HG02642 (cell line): ENCODE data around the gene ZDHHC11.
"Not testable (repeated sequence)": the region's sequence is repeated elsewhere in the genome, so short reads cannot be mapped to it uniquely, and the experiment has no call there.

Experiments
- ATAC-seq: cut with Tn5 transposase; IDR thresholded peaks from one replicate; pipeline ENCODE4 v1.9.1; 2021; ENCODE audit warnings: mild to moderate bottlenecking; ENCODE audit not compliant: unreplicated experiment, poor library complexity

The ZDHHC11 gene

DNA sequence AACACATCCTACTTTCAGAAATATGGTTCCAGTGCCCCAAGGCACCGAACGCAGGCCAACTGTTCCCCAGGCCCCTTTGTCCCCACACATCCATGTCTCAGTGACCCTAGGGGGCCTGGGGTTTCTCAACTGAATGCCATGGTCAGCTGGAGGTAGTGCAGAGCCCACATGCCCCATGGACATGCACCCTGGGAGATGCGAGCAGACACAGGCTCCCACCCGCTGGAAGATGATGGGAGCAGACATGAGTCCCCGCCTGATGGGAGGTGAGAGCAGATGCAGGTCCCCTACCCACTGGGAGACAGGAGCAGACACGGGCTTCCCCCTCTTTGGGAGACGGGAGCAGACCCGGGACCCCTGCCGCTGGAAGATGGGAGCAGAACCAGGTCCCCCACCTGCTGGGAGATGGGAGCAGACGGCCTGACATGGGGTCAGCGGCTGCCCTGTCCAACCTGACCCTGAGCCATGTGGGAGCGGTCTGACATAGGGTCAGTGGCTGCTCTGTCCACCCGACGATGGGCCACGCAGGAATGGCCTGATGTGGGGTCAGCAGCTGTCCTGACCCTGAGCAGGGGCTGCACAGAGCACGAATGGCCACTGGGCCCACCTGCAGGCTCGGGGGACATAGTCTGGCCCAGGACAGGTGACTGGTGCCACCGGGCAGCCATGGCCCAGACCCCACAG lies 84.7 kb downstream of the ZDHHC11 start:
- no peak for ATAC-seq

DNA sequence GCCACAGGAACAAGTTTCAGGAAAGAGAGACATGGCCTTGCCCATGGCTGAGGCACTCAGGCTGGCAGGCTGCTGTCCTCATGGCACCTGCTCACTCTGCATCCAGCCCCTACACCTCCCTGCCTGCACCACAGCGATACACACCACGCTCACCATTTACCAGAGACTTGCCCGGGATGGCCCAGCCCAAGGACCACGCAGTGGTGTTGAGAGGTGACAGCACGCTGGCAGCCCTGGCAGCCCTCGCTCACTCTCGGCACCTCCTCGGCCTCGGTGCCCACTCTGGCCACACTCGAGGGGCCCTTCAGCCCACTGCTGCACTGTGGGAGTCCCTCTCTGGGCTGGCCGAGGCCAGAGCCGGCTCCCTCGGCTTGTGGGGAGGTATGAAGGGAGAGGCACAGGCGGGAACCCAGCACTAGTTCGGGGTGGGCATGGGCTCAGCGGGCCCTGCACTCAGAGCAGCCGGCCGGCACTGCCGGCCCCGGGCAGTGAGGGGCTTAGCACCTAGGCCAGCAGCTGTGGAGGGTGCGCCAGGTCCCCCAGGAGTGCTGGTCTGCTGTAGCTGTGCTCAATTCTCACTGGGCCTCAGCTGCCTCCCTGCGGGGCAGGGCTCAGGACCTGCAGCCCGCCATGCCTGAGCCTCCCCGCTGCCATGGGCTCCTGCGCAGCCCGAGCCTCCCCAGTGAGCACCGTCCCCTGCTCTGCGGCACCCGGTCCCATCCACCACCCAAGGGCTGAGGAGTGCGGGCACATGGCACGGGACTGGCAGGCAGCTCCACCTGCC lies 86.6 kb downstream of the ZDHHC11 start:
- no peak for ATAC-seq

- ATAC-seq = no peak
Observed at GRCh38 chr5:763397-763796, 87.4 kb downstream of the ZDHHC11 start.

DNA sequence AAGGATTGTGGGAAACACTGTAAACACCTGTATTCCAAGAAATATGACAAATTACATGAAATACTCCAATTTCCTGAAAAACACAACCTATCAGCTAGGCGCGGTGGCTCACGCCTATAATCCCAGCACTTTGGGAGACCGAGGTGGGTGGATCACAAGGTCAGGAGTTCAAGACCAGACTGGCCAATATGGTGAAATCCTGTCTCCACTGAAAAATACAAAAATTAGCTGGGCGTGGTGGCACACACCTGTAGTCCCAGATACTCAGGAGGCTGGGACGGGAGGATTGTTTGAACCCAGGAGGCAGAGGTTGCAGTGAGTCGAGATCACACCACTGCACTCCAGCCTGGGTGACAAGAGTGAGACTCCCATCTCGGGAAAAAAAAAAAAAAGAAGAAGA lies 87.8 kb downstream of the ZDHHC11 start:
- not testable (repeated sequence) for ATAC-seq

- no peak for ATAC-seq
Observed at GRCh38 chr5:761854-762710, 88.7 kb downstream of the ZDHHC11 start.

- ATAC-seq = no peak
Observed at GRCh38 chr5:761059-761771, 89.6 kb downstream of the ZDHHC11 start.

DNA sequence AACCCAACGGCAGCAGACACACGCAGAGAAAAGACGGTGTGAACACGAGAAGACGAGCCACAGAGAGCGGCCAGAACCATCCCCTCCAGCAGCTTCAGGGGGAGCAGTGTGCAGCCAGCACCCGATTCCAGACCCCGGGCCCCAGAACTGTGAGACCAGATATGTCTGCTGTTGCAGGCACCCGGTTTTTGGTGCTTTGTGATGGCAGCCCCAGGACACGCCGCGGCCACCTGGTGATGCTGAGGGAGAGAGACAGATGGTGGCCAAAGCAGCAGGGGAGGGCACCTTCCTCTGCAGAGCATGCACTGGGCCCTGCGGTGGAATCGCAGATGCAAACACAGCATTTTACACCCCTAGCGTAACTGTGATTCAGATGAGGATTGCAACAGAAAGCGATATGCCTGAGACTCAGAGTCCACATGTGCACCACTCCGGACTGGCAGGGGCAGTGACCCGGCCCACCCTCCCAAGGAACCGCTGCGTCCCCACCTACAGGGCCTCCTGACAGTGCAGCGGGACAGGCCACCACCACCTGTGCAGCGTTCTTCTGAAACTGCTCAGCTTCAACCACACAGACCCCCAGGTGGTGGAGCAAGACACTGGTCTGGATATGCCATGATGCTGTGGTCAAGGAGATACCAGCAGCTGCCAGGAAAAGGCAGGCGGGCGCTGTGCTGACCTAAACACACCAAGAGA lies 90.3 kb downstream of the ZDHHC11 start:
- no peak for ATAC-seq

DNA sequence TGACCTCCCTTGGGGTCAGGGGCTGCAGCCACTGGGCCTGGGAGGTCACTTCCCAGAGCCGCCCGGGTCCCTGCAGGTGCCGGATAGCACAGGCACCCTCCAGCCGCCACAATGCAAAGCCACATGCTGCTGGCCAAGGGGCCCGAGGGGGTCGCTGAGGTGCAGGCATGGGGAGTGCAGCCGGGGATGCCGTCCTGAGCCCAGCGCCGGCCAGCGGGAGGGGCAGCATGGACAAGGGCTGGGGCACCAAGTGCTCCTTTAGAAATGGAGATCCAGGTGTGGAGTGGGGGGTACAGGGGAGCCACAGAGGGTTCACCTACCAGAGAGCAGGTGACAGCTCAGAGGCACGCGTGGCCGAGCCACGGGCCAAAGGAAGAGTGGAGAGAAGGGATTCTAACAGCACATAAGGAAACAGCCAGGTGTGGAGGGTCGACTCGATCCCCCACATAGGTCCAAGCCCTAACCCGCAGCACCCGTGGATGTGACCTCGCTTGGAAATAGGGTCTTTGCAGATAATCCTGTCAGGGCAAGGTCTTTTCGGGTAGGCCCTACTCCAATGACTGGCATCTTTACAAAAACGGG lies 90.9 kb downstream of the ZDHHC11 start:
- ATAC-seq = no peak

DNA sequence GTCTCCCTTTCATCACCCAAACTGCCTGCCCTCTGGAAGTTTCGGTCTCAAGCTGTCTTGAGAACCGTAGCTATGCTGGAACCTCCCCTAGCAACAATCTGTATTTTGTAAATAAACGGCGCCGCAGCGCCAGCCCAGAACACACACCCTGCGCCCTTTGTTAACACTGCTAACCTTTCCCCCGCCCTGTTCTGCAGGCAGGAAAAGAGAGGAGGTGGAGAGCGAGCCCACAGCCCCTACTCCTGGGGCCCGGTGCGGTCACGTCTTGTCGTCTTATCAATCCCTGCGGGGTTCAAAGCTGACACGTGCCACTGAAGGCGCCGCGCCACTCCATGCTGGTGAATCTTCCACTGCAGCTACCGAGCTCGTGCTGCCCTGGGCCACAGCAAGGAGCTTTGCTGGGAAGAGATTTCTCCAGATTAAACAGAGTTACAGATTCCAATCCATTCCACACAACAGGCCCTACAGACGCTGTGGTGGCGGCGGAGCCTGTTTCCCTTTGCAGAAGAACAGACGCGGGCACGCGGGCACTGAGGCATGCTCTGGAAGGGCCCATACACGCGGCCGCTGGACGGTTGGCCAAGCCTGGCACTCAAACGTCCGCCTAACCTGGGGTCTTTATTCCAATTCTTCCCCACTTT lies 91.6 kb downstream of the ZDHHC11 start:
- no peak for ATAC-seq

GRCh38 chr5:758698-759053 lies 92.1 kb downstream of the ZDHHC11 start:
- ATAC-seq = no peak

- no peak for ATAC-seq
Observed at GRCh38 chr5:757931-758697, 92.7 kb downstream of the ZDHHC11 start.

DNA sequence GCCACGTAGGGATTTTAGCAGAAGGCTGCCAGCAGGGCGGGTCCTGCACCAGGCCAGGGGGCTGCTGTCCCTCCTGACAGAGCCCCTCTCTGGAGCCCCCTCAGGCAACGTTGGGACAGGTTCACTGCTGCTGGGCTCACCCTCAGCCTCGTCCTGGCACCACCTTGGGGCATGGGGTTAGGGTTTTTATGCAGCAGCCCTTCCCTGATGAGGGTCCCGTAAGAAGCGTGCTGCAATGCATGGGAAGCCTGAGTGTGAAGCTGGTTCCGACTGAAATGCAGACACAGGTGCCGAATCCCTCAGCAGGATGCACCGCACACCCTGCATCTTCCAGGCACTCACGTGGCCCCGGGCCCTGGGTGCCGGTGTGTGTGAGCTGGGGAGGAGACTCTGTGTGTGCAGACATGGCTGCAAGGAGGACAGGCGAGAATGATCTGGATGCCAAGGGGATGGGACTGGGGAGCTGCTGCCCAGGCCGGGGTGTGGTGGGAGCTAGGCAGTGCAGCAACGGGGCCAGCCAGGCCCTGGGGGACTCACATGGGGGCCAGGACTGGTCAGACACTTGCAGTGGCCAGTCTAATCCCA lies 93.3 kb downstream of the ZDHHC11 start:
- ATAC-seq = no peak

GRCh38 chr5:756865-757345 lies 93.9 kb downstream of the ZDHHC11 start:
- no peak for ATAC-seq

DNA sequence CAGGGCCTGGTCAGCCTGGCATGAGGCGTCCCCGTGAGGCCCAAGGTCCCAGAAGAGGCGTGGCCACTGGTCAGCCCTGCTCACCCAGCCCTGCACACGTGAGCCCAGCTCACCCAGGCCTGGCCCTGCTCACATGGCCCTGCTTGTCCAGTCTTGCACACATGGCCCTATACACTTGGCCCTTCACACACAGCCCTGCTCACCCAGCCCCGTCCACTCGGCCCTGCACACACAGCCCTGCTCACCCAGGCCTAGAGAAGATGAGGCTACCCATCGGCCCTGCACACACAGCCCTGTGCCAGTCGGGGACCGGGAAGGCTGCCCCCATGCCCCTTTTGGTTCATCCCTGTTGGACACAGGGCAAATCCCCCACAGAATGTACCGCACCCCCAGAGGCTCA lies 94.6 kb downstream of the ZDHHC11 start:
- no peak for ATAC-seq

DNA sequence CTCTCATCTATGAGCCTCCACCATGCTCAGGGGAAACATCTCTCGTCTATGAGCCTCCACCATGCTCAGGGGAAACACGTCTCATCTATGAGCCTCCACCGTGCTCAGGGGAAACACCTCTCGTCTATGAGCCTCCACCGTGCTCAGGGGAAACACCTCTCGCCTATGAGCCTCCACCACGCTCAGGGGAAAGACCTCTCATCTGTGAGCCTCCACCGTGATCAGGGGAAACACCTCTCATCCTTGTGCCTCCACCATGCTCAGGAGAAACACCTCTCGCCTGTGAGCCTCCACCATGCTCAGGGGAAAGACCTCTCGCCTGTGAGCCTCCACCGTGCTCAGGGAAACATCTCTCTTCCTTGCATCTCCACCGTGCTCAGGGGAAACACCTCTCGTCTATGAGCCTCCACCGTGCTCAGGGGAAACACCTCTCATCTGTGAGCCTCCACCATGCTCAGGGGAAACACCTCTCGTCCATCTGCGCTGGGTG lies 96.6 kb downstream of the ZDHHC11 start:
- not testable (repeated sequence) for ATAC-seq

DNA sequence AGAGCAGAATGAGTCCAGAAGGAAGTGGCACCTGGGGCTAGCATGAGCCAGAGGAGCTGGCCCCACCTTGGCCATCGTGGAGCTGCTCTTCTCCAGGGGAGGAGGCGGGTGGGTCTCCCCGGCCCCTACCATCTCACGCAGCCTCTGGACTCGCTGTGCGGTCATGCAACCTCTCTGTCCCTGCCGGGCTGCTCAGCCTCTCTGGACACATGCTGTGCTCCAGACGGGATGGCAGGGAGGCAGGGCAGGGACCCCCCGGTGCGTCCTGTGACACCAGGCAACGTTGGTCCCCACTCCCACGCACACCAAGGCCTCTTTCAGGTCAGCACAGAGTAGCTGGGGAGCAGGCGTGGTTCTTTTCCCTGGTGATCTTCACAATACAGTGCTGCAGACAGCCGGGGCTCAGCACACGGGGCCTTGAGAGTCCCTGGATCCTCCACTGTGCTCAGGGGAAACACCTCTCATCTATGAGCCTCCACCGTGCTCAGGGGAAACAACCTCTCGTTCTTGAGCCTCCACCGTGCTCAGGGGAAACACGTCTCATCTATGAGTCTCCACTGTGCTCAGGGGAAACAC lies 97.1 kb downstream of the ZDHHC11 start:
- not testable (repeated sequence) for ATAC-seq

DNA sequence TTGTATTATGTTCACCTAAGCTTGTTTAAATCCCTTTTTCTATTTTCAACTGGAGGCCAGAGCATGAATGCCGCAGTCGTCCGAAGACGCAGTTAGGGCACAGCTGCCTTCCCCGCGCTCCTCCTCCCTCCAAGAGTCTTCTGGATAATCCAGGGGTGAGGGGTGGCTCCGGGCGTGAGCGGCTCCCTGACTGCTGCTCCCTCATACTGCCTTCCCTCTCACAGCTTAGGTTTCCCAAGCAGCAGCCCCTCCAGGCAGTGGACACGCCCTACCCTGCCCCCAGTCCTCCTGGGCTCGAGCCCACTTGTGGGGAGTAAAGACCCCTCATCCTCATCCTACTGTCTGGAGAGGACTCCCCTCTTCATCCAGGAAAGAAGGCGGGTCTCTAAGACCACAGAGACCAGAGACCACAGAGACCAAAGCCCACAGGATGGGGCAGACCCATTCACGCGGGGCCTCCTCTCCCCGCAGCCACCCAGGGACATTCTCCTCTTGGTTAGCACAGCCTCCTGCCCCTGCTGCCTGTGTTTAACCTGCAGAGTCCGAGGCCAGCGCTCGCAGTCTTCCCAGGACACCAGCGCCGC lies 98.2 kb downstream of the ZDHHC11 start:
- ATAC-seq = not testable (repeated sequence)
